Lung (tissue), 12 donors: ENCODE data around the gene BMP2. TPM values are rescaled to one million over a fixed set of nuclear protein-coding genes. Genes with fewer than 3 reads are reported as not detected.

Experiments used
- ATAC-seq: fragments of 200-7000 bp; cut with Tn5 transposase; one replicate; pipeline ENCODE4 v1.9.1; 2020; ENCODE audit warnings: moderate number of reproducible peaks; ENCODE audit not compliant: insufficient read depth, low FRiP score
- DNase-seq, 3 donors: peaks; one replicate each; pipeline ENCODE4 v3.0.0-alpha.2; 2013 to 2017
- H3K27ac ChIP-seq, 2 donors: one replicate each; pipeline ENCODE4 v1.5.1; 2013; ENCODE audit warnings: mild to moderate bottlenecking in 2 of 2, moderate library complexity in 2 of 2, control low read depth in 1 of 2, inconsistent platforms in 1 of 2, low read depth in 1 of 2, low read length in 1 of 2
- H3K27me3 ChIP-seq, 3 donors: one replicate each; pipeline ENCODE4 v1.5.1; 2013; ENCODE audit warnings: low read length in 2 of 3; ENCODE audit not compliant: control insufficient read depth in 3 of 3, insufficient read depth in 3 of 3
- H3K36me3 ChIP-seq, 4 donors: one replicate each; pipeline ENCODE4 v1.5.1; 2013; ENCODE audit warnings: low read length in 4 of 4, mild to moderate bottlenecking in 1 of 4, moderate library complexity in 1 of 4; ENCODE audit not compliant: control insufficient read depth in 4 of 4, insufficient read depth in 4 of 4
- H3K4me1 ChIP-seq, 5 donors: one replicate each; pipeline ENCODE4 v1.5.1; 2013; ENCODE audit warnings: low read length in 5 of 5, mild to moderate bottlenecking in 2 of 5, moderate library complexity in 1 of 5; ENCODE audit not compliant: control insufficient read depth in 5 of 5, insufficient read depth in 5 of 5
- H3K4me3 ChIP-seq: one replicate; pipeline ENCODE4 v1.5.1; 2013; ENCODE audit warnings: mild to moderate bottlenecking, control low read depth, moderate library complexity
- H3K9ac ChIP-seq, 2 donors: one replicate each; pipeline ENCODE4 v1.5.1; 2013; ENCODE audit warnings: low read length in 2 of 2, control low read depth in 1 of 2; ENCODE audit not compliant: insufficient read depth in 1 of 2
- H3K9me3 ChIP-seq, 4 donors: one replicate each; pipeline ENCODE4 v1.5.1; 2013; ENCODE audit warnings: low read length in 3 of 4, mild to moderate bottlenecking in 1 of 4, moderate library complexity in 1 of 4; ENCODE audit not compliant: control insufficient read depth in 4 of 4, insufficient read depth in 3 of 4
- WGBS, 2 donors: extraction: QIAGEN DNeasy Blood & Tissue Kit; methylation state at CpG; one replicate each; pipeline ENCODE4 v1.1.7; 2013; 5-methylcytosine and 5-hydroxymethylcytosine counted together
- polyA plus RNA-seq, 2 donors: library from polyadenylated mRNA; stranded (reverse); fragments of 200-250 nt; gene quantifications; one replicate each; pipeline ENCODE4 v1.2.1, GENCODE V29; 2013
- total RNA-seq, 2 donors: library from RNA; depleted of rRNA in 1 of 2; stranded (reverse); fragments of >200 nt in 1 of 2; gene quantifications; one replicate each; pipeline ENCODE4 v1.2.1, GENCODE V29; 2014 to 2021
- TF ChIP-seq, protein P1 (sequence below): IDR thresholded peaks from 2 replicates; pipeline ENCODE4 v1.5.1; 2012; ENCODE audit warnings: mild to moderate bottlenecking; ENCODE audit errors: control extremely low read depth, extremely low read depth
- donor health status: control.
- donor health status: control.
- donor health status: Bipolar disorder and iron deficiency.
- donor health status: healthy.
- donor health status: DM: yes; HTN: yes; CAD: no.

Gene BMP2
- total and polyA plus RNA-seq, 4 donors = 11.4 to 29.4 (median 21.3) TPM

DNA sequence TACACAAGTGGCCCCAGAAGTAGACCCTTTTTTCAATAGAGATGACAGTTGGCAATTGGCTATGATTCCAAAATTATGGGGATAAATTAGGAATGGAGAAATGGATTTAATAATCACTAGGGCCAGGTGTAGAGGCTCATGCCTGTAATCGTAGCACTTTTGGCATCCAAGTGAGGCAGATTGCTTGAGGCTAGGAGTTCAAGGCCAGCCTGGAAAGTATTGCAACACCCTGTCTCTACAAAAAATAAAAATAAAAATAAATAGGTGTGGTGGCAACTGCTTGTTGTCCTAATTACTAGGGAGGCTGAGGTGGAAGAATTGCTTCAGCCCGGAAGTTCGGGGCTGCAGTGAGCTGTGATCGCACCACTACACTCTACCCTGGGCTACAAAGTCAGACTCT lies 60.0 kb downstream of the BMP2 start:
- Histone ChIP-seq H3K4me1 (no peaks in the 10 kb centered on the region), H3K27me3 (no peaks in the 10 kb centered on the region), H3K9me3 (no peaks in the 10 kb centered on the region)

DNA sequence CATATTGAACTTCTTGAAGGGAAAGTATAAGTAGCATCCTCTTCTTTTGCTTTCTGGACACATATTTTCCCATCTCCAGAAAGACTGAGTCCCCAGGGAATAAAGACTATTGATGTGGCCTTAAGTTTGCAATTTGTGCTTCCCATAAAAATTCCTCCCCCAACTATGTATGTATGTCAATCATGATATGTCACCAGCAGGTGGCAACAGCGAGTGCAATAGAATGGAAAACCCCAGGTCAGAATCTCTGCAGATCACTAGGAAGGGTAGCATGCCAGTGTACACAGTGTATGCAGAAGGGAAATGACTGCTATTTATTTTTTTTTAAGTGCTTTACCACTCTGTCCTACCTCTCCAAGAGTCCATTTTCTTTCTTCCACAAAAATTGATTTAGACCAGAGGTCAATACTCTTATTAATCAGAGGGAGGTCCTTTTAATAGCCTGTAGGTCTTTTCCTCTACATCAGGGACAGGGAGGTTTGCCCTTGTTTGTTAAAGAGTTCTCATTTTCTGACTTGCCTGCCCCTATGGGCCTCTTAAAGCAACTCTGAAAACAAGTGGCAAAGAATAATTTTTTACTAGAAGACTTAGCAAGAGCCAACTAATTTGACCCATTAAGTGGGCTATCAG lies 61.4 kb downstream of the BMP2 start:
- TF ChIP-seq, protein P1, sequence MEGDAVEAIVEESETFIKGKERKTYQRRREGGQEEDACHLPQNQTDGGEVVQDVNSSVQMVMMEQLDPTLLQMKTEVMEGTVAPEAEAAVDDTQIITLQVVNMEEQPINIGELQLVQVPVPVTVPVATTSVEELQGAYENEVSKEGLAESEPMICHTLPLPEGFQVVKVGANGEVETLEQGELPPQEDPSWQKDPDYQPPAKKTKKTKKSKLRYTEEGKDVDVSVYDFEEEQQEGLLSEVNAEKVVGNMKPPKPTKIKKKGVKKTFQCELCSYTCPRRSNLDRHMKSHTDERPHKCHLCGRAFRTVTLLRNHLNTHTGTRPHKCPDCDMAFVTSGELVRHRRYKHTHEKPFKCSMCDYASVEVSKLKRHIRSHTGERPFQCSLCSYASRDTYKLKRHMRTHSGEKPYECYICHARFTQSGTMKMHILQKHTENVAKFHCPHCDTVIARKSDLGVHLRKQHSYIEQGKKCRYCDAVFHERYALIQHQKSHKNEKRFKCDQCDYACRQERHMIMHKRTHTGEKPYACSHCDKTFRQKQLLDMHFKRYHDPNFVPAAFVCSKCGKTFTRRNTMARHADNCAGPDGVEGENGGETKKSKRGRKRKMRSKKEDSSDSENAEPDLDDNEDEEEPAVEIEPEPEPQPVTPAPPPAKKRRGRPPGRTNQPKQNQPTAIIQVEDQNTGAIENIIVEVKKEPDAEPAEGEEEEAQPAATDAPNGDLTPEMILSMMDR = peak; percentile 49
- DNase-seq = peak; percentile 44 to 73 (median 69)
- no peak overlapping the region for H3K27ac ChIP-seq
- 0% methylated on average over 1 of the region's 1 CpG for WGBS, 2 donors
- no peak overlapping the region for H3K9ac ChIP-seq
- H3K4me1 ChIP-seq = no peaks in the 10 kb centered on the region
- H3K36me3 ChIP-seq = no peaks in the 10 kb centered on the region
- no peaks in the 10 kb centered on the region for H3K9me3 ChIP-seq
- H3K27me3 ChIP-seq = no peaks in the 10 kb centered on the region
- peak; percentile 84 for ATAC-seq
- H3K4me3 ChIP-seq = no peak overlapping the region

More for the DNA sequence above, 60.0 kb downstream of the BMP2 start:
- H3K36me3 ChIP-seq = no peaks in the 10 kb centered on the region
- ATAC-seq = no peak
- no peak overlapping the region for H3K27ac ChIP-seq
- no peak overlapping the region for H3K9ac ChIP-seq
- no peak overlapping the region for H3K4me3 ChIP-seq
- WGBS, 2 donors = 94 to 95% methylated on average over 4 of the region's 4 CpGs
- DNase-seq = no peak
- TF ChIP-seq, protein P1 = no peak

- H3K9me3 ChIP-seq = no peaks in the 10 kb centered on the region
- no peaks in the 10 kb centered on the region for H3K27me3 ChIP-seq
- ATAC-seq = no peak
- no peak for DNase-seq
- no peak overlapping the region for H3K27ac ChIP-seq
- no peak overlapping the region for H3K9ac ChIP-seq
- H3K36me3 ChIP-seq = no peaks in the 10 kb centered on the region
- no peaks in the 10 kb centered on the region for H3K4me1 ChIP-seq
- 88 to 98% methylated on average over 1 of the region's 1 CpG for WGBS, 2 donors
- H3K4me3 ChIP-seq = no peak overlapping the region
- TF ChIP-seq, protein P1 = no peak
Observed at GRCh38 chr20:6829510-6830116, 62.1 kb downstream of the BMP2 start.
